GM10248 (cell line): ENCODE results near the gene NPDC1.

Source experiments
- CTCF ChIA-PET: fragments of 300-600 bp; sonication (Branson Sonifier 250); formaldehyde crosslinking; extraction: SDS; loops from one replicate; lab custom pipeline; 2021; ENCODE audit warnings: antibody characterized with exemption; lab: Yijun Ruan, JAX
- POLR2A ChIA-PET: fragments of 350-650 bp; sonication (Branson Sonifier 250); formaldehyde crosslinking; extraction: SDS; loops from one replicate; lab custom pipeline; 2020; ENCODE audit warnings: antibody characterized with exemption; lab: Yijun Ruan, JAX
- DNase-seq: peaks from one replicate; pipeline ENCODE4 v3.0.0; 2012; ENCODE audit errors: extremely low spot score
- TF ChIP-seq, protein P1 (sequence below): IDR thresholded peaks from 2 replicates; pipeline ENCODE4 v1.5.1; 2012; ENCODE audit warnings: mild to moderate bottlenecking, low read depth; ENCODE audit errors: extremely low read depth, missing control alignments, control extremely low read depth

The NPDC1 gene

DNA sequence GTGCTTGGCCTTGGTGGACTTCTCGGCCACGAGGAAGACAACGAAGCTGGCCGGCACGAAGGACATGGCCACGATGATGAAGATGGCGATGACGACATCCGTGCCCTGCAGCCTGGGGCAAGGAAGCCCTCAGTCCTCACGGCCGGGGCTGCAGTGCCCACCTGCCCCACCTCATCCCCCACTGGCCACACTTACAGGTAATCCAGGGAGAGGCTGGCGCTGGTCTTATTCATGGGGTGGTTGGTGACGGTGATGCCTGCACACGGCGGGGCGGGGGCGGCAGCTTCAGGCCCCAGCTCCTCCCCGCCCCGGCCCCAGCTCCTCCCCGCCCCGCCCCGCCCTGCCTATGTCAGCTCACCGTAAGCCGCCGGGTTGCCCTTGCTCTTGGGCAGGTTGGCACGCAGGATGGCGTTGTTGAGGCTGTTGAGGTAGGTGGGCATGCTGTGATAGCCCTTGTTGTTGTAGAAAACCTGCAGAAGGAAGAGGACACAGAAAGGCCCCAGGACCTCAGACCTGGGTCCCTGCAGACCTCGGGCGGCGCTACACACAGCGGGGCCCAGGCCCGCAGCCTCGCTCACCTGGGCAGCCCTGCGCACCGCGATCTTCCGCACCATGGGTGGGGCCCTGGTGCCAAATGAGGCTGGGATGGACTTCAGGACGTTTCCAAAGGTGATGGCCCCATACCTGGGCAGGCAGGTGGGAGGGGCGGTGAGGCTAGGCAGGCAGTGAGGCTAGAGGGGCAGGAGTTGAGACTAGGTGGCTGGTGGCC, 33.9 kb downstream of the NPDC1 start:
- POLR2A ChIA-PET, result no interaction called here
- CTCF ChIA-PET, result interaction anchor here (1.0 to 2.3 kb wide), 3 partner anchors 17 to 37 kb away, joined by 3 to 9 read pairs (median 6); no protein-coding TSS in a partner anchor
- TF ChIP-seq, protein P1, sequence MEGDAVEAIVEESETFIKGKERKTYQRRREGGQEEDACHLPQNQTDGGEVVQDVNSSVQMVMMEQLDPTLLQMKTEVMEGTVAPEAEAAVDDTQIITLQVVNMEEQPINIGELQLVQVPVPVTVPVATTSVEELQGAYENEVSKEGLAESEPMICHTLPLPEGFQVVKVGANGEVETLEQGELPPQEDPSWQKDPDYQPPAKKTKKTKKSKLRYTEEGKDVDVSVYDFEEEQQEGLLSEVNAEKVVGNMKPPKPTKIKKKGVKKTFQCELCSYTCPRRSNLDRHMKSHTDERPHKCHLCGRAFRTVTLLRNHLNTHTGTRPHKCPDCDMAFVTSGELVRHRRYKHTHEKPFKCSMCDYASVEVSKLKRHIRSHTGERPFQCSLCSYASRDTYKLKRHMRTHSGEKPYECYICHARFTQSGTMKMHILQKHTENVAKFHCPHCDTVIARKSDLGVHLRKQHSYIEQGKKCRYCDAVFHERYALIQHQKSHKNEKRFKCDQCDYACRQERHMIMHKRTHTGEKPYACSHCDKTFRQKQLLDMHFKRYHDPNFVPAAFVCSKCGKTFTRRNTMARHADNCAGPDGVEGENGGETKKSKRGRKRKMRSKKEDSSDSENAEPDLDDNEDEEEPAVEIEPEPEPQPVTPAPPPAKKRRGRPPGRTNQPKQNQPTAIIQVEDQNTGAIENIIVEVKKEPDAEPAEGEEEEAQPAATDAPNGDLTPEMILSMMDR, result no peak
- DNase-seq, result no peak

DNA sequence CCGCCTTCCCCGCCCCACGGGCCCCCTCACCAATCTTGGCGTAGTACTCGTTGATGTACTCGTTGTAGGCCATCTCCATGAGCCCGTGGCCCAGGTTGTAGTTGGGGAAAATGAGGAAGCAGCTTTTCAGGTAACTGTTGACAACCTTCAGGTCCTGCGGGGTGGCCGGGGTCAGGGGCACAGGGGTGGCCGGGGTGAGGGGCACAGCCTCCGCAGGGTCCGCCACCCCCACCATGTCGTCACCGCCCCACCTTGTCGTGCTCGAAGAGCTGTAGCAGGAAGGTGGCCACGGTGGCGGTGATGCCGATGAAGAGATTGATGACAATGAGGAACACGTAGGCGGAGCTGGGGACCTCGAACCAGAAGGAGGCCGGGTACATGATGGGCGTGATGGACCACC, 34.8 kb downstream of the NPDC1 start:
- ChIA-PET CTCF (interaction anchor here (1.0 to 2.3 kb wide), 3 partner anchors 18 to 38 kb away, joined by 3 to 9 read pairs (median 6); no protein-coding TSS in a partner anchor), POLR2A (no interaction called here)
- no peak for DNase-seq
- TF ChIP-seq, protein P1, result no peak

DNA sequence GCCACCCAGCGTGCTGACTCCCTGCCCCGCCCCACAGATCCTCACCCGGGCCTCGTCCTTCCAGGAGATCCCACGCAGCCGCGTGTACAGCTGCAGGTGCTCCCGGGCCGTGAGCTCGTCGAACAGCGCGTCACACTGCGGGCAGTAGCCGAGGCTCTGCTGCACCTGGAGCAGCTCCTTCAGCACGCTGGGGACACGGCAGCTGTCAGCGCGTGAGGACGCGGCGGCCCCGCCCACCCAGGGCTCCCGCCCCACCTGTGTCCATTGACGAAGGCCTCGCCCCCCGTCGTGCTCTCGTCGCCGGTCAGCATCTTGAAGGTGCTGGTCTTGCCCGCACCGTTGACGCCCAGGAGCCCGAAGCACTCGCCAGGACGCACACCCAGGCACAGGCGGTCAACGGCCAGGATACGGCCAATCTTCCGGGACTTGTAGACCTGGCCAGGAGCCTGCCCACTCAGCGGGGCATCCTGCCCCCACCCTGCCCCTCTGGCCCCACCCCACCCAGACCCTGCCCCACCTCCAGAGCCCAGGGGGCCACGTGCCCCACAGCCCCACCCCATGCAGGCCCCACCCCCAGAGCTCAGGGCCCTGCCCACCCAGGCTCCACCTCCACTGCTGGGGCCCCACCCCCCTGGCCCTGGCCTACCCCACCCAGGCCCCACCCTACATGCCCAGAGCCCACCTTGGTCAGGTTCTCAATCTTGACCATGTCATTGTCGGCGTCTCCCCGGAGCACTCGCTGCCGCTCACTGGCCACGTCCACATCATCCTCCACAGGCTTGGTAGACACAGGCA, 35.8 kb downstream of the NPDC1 start:
- TF ChIP-seq, protein P1, result no peak
- CTCF ChIA-PET, result interaction anchor here (1.2 kb wide), 1 partner anchor 19 kb away, joined by 3 read pairs; no protein-coding TSS in a partner anchor
- POLR2A ChIA-PET, result no interaction called here
- no peak for DNase-seq

DNA sequence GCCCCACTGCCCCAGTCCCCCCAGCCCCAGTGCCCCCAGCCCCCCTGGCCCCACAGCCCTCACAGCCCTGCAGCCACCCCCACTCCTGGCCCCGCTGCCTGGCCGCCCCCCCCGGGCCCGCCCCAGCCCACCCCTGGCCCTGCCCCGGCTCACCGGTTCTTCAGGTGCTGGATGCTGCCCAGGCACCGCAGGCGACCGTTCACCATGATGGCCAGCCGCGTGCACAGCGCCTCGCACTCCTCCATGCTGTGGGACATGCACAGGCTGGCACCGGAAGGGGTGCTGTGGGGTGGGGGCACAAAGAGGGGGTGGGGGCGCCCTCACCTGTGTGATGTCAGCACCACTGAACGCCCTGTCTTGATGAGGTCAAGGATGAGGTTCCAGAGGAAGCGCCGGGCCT, 36.8 kb downstream of the NPDC1 start:
- DNase-seq, result no peak
- ChIA-PET CTCF (interaction anchor here (1.2 kb wide), 1 partner anchor 20 kb away, joined by 3 read pairs; no protein-coding TSS in a partner anchor), POLR2A (no interaction called here)
- TF ChIP-seq, protein P1, result no peak

- POLR2A ChIA-PET, result no interaction called here
- TF ChIP-seq, protein P1, result no peak
- DNase-seq, result no peak
- CTCF ChIA-PET, result interaction anchor here (1.2 to 2.8 kb wide), 2 partner anchors 13 to 20 kb away, joined by 3 to 17 read pairs; partner anchors contain the start of gene ABCA2
Measured at GRCh38 chr9:137008312-137008711, 37.7 kb downstream of the NPDC1 start.

- CTCF ChIA-PET, result interaction anchor here (0.8 to 2.8 kb wide), 3 partner anchors 12 to 21 kb away, joined by 3 to 17 read pairs (median 3); partner anchors contain the start of genes ABCA2 and CLIC3
- TF ChIP-seq, protein P1, result no peak
- POLR2A ChIA-PET, result no interaction called here
- no peak for DNase-seq
Measured at GRCh38 chr9:137007816-137008270, 38.1 kb downstream of the NPDC1 start.
